Activated effector memory CD4-positive, alpha-beta T cell treated with anti-CD3 and anti-CD28 coated beads, Interleukin-2, amount 50 U/mL, for 16 hours (primary cell): ENCODE data around the gene MOCS1.

Experiments used
- DNase-seq: peaks from one replicate; pipeline ENCODE4 v3.0.0-alpha.2; 2020

The MOCS1 gene

DNA sequence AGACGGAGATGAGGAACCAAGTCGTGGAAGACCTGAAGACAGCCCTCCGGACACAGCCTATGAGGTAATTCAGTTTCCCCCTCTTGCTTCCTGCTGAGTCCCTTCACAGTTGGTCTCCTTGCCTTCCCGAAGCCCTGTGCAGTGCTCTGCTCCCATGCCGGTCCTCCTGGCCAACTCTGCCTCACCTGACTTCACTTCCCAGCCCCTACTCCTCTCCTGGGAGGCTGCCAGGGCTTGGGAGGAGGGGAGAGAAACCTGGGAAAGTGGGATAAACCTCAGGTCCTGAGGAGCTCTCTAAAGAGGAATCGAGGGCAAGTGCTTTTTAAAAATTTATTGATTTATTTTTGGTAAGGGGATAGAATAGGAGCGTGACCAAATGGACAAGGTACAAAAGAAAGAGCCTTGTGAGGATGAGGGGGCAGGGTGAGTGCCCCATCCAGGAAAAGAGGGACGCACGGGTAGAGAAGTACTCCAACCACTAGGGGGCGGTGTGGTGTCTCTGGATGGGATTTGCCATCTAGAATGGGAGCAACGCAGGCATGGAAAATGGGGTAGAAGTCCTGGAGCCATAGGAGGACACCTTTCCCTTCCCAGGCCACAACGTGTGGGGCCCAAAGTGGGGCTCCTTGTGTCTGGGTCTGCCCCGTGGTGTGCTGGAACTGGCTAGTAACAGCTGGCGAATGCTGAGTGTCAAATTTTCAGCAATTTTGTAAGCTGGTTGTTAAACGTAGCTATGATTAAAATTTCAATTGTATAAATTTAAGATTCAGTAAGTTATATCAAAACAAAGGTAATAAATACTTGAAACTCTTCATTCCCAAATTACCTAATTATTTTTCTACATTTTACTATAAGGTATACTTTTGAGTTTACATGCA, 69.0 kb downstream of the MOCS1 start:
- DNase-seq = peak; percentile 76

DNA sequence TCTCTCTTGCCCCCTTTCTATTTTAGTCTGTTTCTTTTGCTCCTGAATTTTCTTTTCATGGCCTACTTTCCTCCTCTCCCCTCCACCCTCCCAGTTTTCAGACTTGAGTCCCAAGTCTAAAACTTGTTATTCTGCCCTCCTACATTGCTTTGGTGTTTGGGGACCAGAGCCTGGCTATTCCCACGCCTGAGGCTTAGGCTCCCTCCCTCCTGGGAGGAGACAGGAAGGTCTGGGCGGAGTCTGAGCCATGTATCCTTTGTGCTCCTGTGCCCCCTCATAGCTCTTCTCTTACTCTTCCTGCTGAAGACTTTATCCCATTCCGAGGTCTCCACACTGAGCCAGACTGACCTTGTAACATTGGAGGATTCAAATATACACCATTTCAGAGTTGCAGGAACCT, 72.6 kb downstream of the MOCS1 start:
- DNase-seq = peak; percentile 0

DNA sequence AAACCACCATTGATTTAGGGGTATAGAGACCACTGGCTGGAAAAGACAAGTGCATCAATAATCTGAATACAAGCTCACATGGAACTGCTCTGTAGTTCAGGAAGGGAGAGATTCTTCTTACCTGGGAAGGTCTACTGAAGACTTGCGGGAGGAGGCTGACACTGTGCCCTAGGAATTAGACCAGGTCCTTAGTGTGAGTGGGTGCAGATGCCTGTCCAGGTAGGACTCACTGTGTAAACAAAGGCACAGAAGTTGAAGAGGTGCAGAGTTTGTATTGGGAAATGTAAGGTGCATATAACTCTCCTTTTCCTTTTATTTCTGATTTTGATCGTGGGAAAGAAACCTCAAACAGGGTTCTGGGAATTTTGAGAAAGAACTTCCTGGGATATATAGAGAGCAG, 75.2 kb downstream of the MOCS1 start:
- DNase-seq = no peak

DNA sequence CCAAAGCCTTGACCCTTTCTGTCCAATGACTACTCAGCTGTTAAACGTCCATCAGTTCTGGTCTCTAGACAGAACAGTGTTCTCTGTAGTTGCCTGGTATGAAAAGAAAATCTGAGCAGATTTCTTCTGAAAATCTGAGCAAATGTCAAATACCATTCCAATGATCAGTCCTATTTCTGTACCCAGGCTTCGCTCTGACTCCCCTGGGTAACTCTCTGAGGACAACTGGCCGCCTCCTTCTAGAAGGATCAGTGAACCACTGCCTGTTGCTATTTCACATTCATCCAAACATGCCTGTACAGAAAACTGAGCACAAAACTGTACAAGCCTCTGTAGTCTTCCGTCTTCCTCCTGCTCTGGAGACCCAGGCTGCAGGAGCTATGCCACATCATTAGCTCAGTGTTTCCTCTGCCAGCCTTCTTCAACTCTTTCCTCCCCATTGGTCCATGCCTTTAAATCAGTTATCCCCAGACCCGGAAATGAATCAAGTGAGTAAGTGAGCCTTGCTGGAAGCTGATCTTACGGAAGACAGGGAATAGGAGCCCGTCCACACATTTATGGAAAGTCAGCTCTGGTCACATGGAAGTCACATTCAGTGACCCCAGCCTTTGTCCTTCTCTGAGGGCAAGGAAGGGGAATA, 78.8 kb downstream of the MOCS1 start:
- DNase-seq = no peak
